Ovary (tissue), 3 donors: ENCODE measurements around the gene SLC39A2.

Experiments used
- EP300 ChIP-seq: sonication (generic); formaldehyde crosslinking; IDR thresholded peaks from one replicate; pipeline ENCODE4 v1.6.1; 2017; ENCODE audit warnings: antibody characterized with exemption
- POLR2A ChIP-seq: fragments of 450-650 bp; IDR thresholded peaks from one replicate; pipeline ENCODE4 v1.6.1; 2017; ENCODE audit warnings: antibody characterized with exemption, mild to moderate bottlenecking, moderate library complexity
- TF ChIP-seq, protein P1 (sequence below), 3 donors: fragments of 450-650 bp in 2 of 3; fragments of 200-600 bp in 1 of 3; IDR thresholded peaks; one replicate each; pipeline versions ENCODE4 v1.5.1 to v1.8.0; 2016 to 2022; ENCODE audit warnings: antibody characterized with exemption in 3 of 3, mild to moderate bottlenecking in 1 of 3
- donor health status: DM: no; HTN: no; CAD: no.

DNA sequence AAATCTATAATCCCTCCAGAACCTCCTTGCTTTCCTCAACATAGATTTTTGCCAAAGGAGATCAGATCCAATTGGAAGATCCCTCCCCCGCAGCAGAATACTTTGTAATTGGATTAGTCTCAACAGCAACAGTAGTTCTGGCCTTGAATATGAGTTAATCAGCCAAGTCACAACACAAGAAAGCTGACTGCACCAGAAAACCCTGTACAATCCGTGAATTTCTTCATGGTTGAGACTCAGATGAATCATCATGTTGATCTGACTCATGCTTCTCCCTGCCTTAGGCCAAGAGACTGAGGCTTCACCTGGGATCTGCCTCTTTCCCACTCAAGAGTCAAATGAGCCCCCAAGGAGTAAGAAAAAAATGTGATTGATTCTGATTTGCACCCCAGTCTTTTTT is 12.3 kb upstream of the SLC39A2 start:
- TF ChIP-seq, protein P1, sequence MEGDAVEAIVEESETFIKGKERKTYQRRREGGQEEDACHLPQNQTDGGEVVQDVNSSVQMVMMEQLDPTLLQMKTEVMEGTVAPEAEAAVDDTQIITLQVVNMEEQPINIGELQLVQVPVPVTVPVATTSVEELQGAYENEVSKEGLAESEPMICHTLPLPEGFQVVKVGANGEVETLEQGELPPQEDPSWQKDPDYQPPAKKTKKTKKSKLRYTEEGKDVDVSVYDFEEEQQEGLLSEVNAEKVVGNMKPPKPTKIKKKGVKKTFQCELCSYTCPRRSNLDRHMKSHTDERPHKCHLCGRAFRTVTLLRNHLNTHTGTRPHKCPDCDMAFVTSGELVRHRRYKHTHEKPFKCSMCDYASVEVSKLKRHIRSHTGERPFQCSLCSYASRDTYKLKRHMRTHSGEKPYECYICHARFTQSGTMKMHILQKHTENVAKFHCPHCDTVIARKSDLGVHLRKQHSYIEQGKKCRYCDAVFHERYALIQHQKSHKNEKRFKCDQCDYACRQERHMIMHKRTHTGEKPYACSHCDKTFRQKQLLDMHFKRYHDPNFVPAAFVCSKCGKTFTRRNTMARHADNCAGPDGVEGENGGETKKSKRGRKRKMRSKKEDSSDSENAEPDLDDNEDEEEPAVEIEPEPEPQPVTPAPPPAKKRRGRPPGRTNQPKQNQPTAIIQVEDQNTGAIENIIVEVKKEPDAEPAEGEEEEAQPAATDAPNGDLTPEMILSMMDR (IDR thresholded peaks at IDR 0.05), result no peak
- TF ChIP-seq POLR2A, result no peak
- no peak for TF ChIP-seq EP300
